C4-2B (cell line): ENCODE results near the gene ADGRE1.

Experiments used
- ZFX ChIP-seq: fragments of 450-650 bp; IDR thresholded peaks from 2 replicates; pipeline ENCODE4 v1.6.1; 2017
- TF ChIP-seq, protein P1 (sequence below): fragments of 450-650 bp; conservative IDR thresholded peaks from 2 replicates; pipeline ENCODE4 v1.5.1; 2017; ENCODE audit warnings: mild to moderate bottlenecking

DNA sequence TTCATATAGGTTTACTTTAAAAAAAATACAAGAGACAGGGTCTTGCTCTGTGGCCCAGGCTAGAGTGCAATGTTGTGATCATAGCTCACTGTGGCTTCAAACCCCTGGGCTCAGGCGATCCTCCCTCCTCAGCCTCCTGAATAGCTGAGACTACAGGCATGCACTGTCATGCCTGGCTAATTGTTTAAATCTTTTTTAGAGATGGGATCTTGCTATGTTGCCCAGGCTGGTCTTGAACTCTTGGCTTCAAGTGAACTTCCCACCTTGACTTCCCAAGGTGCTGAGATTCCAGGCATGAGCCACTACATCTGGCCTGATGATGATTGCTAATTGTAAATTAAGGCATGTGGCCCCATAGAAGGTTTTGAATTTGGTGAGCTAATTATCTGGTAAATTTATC, 35.4 kb upstream of the ADGRE1 start:
- TF ChIP-seq, protein P1, sequence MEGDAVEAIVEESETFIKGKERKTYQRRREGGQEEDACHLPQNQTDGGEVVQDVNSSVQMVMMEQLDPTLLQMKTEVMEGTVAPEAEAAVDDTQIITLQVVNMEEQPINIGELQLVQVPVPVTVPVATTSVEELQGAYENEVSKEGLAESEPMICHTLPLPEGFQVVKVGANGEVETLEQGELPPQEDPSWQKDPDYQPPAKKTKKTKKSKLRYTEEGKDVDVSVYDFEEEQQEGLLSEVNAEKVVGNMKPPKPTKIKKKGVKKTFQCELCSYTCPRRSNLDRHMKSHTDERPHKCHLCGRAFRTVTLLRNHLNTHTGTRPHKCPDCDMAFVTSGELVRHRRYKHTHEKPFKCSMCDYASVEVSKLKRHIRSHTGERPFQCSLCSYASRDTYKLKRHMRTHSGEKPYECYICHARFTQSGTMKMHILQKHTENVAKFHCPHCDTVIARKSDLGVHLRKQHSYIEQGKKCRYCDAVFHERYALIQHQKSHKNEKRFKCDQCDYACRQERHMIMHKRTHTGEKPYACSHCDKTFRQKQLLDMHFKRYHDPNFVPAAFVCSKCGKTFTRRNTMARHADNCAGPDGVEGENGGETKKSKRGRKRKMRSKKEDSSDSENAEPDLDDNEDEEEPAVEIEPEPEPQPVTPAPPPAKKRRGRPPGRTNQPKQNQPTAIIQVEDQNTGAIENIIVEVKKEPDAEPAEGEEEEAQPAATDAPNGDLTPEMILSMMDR, result no peak
- TF ChIP-seq ZFX, result no peak
